GM18508 (cell line): ENCODE results near the gene DMD.

Experiments used
- ATAC-seq: cut with Tn5 transposase; IDR thresholded peaks from one replicate; pipeline ENCODE4 v1.9.1; 2021; ENCODE audit warnings: moderate number of reproducible peaks; ENCODE audit not compliant: insufficient read depth, unreplicated experiment

DMD gene

GRCh38 chrX:31338991-31339350, 1872.4 kb downstream of the DMD start:
- no peak for ATAC-seq

- no peak for ATAC-seq
Measured at GRCh38 chrX:31337332-31337731, 1874.0 kb downstream of the DMD start.

GRCh38 chrX:31336419-31336818, 1874.9 kb downstream of the DMD start:
- no peak for ATAC-seq

GRCh38 chrX:31334997-31335396, 1876.4 kb downstream of the DMD start:
- no peak for ATAC-seq

- no peak for ATAC-seq
Measured at GRCh38 chrX:31333165-31333831, 1878.1 kb downstream of the DMD start.

- no peak for ATAC-seq
Measured at GRCh38 chrX:31331928-31332327, 1879.4 kb downstream of the DMD start.

- no peak for ATAC-seq
Measured at GRCh38 chrX:31331015-31331414, 1880.3 kb downstream of the DMD start.

GRCh38 chrX:31329298-31329697, 1882.1 kb downstream of the DMD start:
- ATAC-seq: no peak

GRCh38 chrX:31323658-31324057, 1887.7 kb downstream of the DMD start:
- ATAC-seq: peak; percentile 90

- ATAC-seq: no peak
Measured at GRCh38 chrX:31320740-31321139, 1890.6 kb downstream of the DMD start.

- no peak for ATAC-seq
Measured at GRCh38 chrX:31319586-31319985, 1891.8 kb downstream of the DMD start.

GRCh38 chrX:31318866-31319265, 1892.5 kb downstream of the DMD start:
- no peak for ATAC-seq

- peak; percentile 80 for ATAC-seq
Measured at GRCh38 chrX:31316340-31316991, 1894.9 kb downstream of the DMD start.

- no peak for ATAC-seq
Measured at GRCh38 chrX:31314921-31315320, 1896.4 kb downstream of the DMD start.

GRCh38 chrX:31307952-31308351, 1903.4 kb downstream of the DMD start:
- no peak for ATAC-seq

- no peak for ATAC-seq
Measured at GRCh38 chrX:31302573-31303075, 1908.7 kb downstream of the DMD start.

- no peak for ATAC-seq
Measured at GRCh38 chrX:31301941-31302340, 1909.4 kb downstream of the DMD start.

GRCh38 chrX:31301203-31301602, 1910.1 kb downstream of the DMD start:
- no peak for ATAC-seq

GRCh38 chrX:31298916-31299315, 1912.4 kb downstream of the DMD start:
- no peak for ATAC-seq

- ATAC-seq: no peak
Measured at GRCh38 chrX:31297881-31298280, 1913.5 kb downstream of the DMD start.

GRCh38 chrX:31294475-31294874, 1916.9 kb downstream of the DMD start:
- no peak for ATAC-seq

- no peak for ATAC-seq
Measured at GRCh38 chrX:31293409-31293808, 1917.9 kb downstream of the DMD start.
